IPS DF 6.9 (cell line): ENCODE data around the gene VSIR.

Source experiments
- DNase-seq: peaks from one replicate; pipeline ENCODE4 v3.0.0-alpha.2; 2013; ENCODE audit warnings: low read depth, low spot score
- H3K27ac ChIP-seq: one replicate; pipeline ENCODE4 v1.5.1; 2013; ENCODE audit warnings: low read length, control low read depth
- H3K27me3 ChIP-seq: 2 replicates; pipeline ENCODE4 v1.6.1; 2013; ENCODE audit warnings: mild to moderate bottlenecking, low read length; ENCODE audit not compliant: control insufficient read depth, insufficient read depth
- H3K36me3 ChIP-seq: 2 replicates; pipeline ENCODE4 v1.6.1; 2013; ENCODE audit warnings: low read length; ENCODE audit not compliant: control insufficient read depth, insufficient read depth
- H3K4me1 ChIP-seq: 2 replicates; pipeline ENCODE4 v1.6.1; 2013; ENCODE audit warnings: low read length; ENCODE audit not compliant: control insufficient read depth, insufficient read depth
- H3K4me3 ChIP-seq: 2 replicates; pipeline ENCODE4 v1.5.1; 2013; ENCODE audit warnings: mild to moderate bottlenecking, low read length
- H3K9me3 ChIP-seq: 2 replicates; pipeline ENCODE4 v1.6.1; 2013; ENCODE audit warnings: low read length, inconsistent platforms; ENCODE audit not compliant: control insufficient read depth, insufficient read depth
- WGBS: extraction: QIAGEN DNeasy Blood & Tissue Kit; methylation state at CpG from one replicate; pipeline ENCODE4 v1.1.7; 2013; ENCODE audit warnings: mixed read lengths, missing lambda C conversion rate; ENCODE audit not compliant: insufficient read length, insufficient coverage; 5-methylcytosine and 5-hydroxymethylcytosine counted together

VSIR gene

GRCh38 chr10:71719042-71719441 is 54.3 kb downstream of the VSIR start:
- Histone ChIP-seq H3K27me3 (no peaks in the 10 kb centered on the region), H3K27ac (no peak overlapping the region), H3K4me1 (peaks cover 6% of the 10 kb centered on the region), H3K36me3 (no peaks in the 10 kb centered on the region), H3K9me3 (no peaks in the 10 kb centered on the region), H3K4me3 (no peak overlapping the region)
- no peak for DNase-seq
- WGBS: no CpG with 5 or more reads among the region's 7 CpGs

GRCh38 chr10:71718165-71718698 is 55.1 kb downstream of the VSIR start:
- no CpG with 5 or more reads among the region's 10 CpGs for WGBS
- no peak for DNase-seq
- no peak overlapping the region for H3K27ac ChIP-seq
- H3K4me3 ChIP-seq: no peak overlapping the region
- no peaks in the 10 kb centered on the region for H3K27me3 ChIP-seq
- no peaks in the 10 kb centered on the region for H3K36me3 ChIP-seq
- H3K4me1 ChIP-seq: peaks cover 8% of the 10 kb centered on the region
- H3K9me3 ChIP-seq: no peaks in the 10 kb centered on the region

GRCh38 chr10:71717551-71717951 is 55.8 kb downstream of the VSIR start:
- no peak overlapping the region for H3K27ac ChIP-seq
- no peaks in the 10 kb centered on the region for H3K9me3 ChIP-seq
- no peaks in the 10 kb centered on the region for H3K27me3 ChIP-seq
- peaks cover 8% of the 10 kb centered on the region for H3K4me1 ChIP-seq
- WGBS: no CpG with 5 or more reads among the region's 2 CpGs
- H3K4me3 ChIP-seq: no peak overlapping the region
- H3K36me3 ChIP-seq: no peaks in the 10 kb centered on the region
- no peak for DNase-seq

- DNase-seq: no peak
- Histone ChIP-seq H3K9me3 (no peaks in the 10 kb centered on the region), H3K27ac (no peak overlapping the region), H3K4me3 (no peak overlapping the region), H3K4me1 (peaks cover 8% of the 10 kb centered on the region), H3K27me3 (no peaks in the 10 kb centered on the region), H3K36me3 (no peaks in the 10 kb centered on the region)
- no CpG with 5 or more reads among the region's 4 CpGs for WGBS
Observed at GRCh38 chr10:71717056-71717455, 56.3 kb downstream of the VSIR start.

GRCh38 chr10:71716426-71716825 is 56.9 kb downstream of the VSIR start:
- Histone ChIP-seq H3K4me3 (no peak overlapping the region), H3K4me1 (peaks cover 8% of the 10 kb centered on the region), H3K9me3 (no peaks in the 10 kb centered on the region), H3K27me3 (no peaks in the 10 kb centered on the region), H3K27ac (no peak overlapping the region), H3K36me3 (no peaks in the 10 kb centered on the region)
- no CpG with 5 or more reads among the region's 5 CpGs for WGBS
- DNase-seq: no peak

GRCh38 chr10:71715860-71716259 is 57.5 kb downstream of the VSIR start:
- no peak for DNase-seq
- Histone ChIP-seq H3K4me3 (no peak overlapping the region), H3K27ac (no peak overlapping the region), H3K4me1 (peaks cover 8% of the 10 kb centered on the region), H3K36me3 (no peaks in the 10 kb centered on the region), H3K27me3 (no peaks in the 10 kb centered on the region), H3K9me3 (no peaks in the 10 kb centered on the region)
- WGBS: no CpG with 5 or more reads among the region's 20 CpGs

GRCh38 chr10:71715026-71715425 is 58.3 kb downstream of the VSIR start:
- Histone ChIP-seq H3K4me1 (peaks cover 8% of the 10 kb centered on the region), H3K36me3 (no peaks in the 10 kb centered on the region), H3K27ac (no peak overlapping the region), H3K27me3 (no peaks in the 10 kb centered on the region), H3K9me3 (no peaks in the 10 kb centered on the region), H3K4me3 (no peak overlapping the region)
- DNase-seq: no peak
- WGBS: no CpG with 5 or more reads among the region's 8 CpGs

- Histone ChIP-seq H3K27me3 (no peaks in the 10 kb centered on the region), H3K27ac (no peak overlapping the region), H3K9me3 (no peaks in the 10 kb centered on the region), H3K36me3 (no peaks in the 10 kb centered on the region), H3K4me1 (peaks cover 6% of the 10 kb centered on the region), H3K4me3 (no peak overlapping the region)
- WGBS: no CpG with 5 or more reads among the region's 5 CpGs
- no peak for DNase-seq
Observed at GRCh38 chr10:71714592-71714991, 58.7 kb downstream of the VSIR start.

- DNase-seq: no peak
- H3K9me3 ChIP-seq: no peaks in the 10 kb centered on the region
- H3K27me3 ChIP-seq: no peaks in the 10 kb centered on the region
- no peak overlapping the region for H3K4me3 ChIP-seq
- no peaks in the 10 kb centered on the region for H3K36me3 ChIP-seq
- no peak overlapping the region for H3K27ac ChIP-seq
- no CpG with 5 or more reads among the region's 4 CpGs for WGBS
- H3K4me1 ChIP-seq: peaks cover 2% of the 10 kb centered on the region
Observed at GRCh38 chr10:71714031-71714410, 59.3 kb downstream of the VSIR start.

GRCh38 chr10:71713135-71714030 is 59.9 kb downstream of the VSIR start:
- WGBS: no CpG with 5 or more reads among the region's 12 CpGs
- 0 out of 2 replicates have a peak, but pooled peaks cover 2% of the 10 kb centered on the region for H3K4me1 ChIP-seq
- H3K4me3 ChIP-seq: no peak overlapping the region
- H3K36me3 ChIP-seq: no peaks in the 10 kb centered on the region
- no peak overlapping the region for H3K27ac ChIP-seq
- H3K27me3 ChIP-seq: no peaks in the 10 kb centered on the region
- no peaks in the 10 kb centered on the region for H3K9me3 ChIP-seq
- DNase-seq: no peak
